Measurements from ENCODE around the gene CNGA1.

Gene CNGA1

DNA sequence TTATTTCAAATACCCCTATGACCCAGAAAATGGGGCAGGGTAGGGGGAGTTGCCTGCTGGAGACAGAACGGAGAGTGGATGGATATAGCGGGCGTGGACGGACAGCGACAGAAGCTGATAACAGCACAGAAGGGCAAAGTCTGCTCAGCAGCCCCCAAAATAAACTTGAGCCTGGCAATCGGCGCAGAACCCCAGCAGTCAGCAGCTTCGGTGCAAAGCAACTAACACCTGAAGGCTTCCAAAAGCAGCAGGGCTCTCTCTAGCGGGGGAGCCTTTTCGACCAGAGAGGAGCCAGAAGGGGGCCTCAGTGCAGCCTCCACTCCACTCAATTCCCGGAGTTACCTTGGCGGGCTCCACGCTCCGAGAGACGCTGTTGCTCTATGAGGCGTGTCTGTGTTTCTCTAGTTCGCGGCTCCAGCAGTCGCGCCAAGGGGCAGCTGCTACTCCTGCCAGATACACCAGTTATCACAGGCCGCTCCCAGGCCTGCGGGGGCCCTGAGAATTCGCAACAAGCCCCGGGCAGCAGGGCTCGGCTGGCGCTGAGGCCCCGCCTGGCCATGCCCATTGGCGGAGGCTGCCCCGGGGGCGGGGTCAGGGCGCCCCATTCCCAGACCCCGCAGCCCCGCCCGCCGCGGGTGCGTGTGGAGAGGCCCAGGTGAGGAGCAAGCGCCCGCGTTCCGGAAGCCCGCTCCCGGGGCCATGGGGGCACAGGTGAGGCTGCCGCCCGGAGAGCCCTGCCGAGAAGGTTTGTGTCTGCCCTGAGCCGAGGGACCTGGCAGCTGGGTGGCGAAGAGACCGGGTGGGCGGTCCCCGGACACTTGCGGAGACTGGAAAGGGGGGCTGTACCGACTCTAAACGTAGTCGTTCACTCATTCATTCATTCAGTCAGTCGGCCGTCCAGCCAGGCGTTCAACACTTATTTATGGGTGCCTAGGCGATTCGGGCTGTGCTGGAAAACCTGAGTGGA lies at the start of gene CNGA1, which contains the start of gene NIPAL1:
CNGA1 (minus strand) TSS at position 541 of the 967 bp plus-strand sequence. CDS start 63,992 bp downstream, outside the sequence.
NIPAL1 (plus strand) TSS at position 632 of the 967 bp plus-strand sequence; CDS start at position 700, 68 bp downstream.
- DNase-seq: peak; percentile 65

DNA sequence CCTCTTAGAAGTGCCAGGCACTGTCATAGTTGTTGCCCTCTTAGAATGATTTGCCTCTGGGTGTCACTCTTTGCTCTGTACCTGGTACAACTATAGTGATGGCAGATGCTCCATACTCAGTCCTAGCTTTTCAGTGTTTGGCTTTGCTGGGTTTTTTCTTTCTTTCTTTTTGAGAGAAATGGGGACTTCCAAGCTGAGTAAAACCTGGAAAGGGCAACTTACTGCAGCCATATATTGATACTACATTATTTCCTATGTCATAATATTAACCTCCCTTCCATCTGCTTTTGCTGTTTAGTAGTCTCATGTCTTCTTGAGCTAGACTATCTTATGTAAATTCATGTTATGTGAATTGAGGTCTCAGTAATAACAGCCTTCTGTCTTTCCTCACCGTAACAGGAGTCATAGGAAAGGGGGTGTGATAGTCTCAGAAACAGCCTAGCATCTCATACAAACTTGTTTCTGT lies 49.1 kb upstream of the CNGA1 start:
- DNase-seq: no peak

DNA sequence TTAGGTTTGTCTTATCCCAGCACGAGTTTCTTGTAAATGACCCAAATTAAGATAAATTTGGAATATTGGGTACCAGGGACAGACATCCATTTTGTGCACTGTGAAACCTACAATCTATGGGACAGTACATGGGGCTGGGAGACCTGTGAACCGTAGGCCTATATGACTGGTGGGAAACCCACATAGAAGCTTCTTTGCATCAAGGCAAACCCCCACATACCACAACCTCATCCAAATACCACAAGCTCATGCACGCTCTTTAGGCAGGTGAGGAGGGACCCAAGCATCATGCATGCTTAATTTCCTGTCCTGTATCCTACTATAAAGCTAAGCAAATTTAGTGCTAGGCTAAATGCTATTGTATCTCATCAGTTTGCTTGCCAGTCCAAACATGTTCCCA lies 47.9 kb upstream of the CNGA1 start:
- DNase-seq: no peak

DNA sequence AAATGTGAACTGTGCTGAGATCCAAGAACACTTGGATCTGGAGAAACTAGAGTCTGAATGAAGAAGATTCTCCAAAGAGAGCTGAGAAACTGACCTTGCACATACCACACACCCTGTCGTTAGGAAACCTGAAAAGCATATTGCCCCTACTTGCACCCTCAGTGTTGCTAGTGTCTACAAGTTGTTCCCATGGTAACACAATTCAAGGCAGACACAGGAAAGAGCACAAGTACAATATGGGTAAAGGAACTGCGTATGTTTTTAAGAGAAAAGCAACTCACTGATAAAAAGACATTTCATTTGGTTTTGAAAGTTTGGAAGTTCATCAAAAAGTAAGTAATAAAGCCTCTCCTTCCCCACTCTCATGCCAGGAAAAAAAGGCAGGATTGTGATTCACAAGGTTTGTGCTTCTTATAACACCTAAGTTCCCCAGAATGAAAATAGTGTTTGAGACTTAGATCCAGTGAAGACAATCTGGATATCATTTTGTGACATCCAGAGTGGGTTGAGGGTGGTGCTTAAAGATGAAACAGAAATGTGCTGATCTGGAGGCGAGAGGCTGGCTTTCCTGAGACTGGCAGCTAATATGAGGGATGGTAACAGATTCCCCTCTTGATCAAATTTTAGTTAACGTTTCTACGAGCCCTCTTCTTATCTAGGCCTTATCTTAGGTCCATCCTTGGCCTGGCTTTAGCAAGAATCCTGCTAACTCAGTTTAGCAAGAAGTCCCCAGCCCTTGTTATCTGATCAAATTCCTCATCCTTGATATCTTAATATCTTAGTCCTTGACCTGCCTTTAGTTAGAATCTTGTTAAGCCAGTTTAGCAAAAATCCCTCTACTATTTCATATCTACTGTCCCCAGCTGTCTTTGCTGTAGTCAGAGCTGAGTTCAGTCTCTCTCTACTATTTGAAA lies 42.4 kb upstream of the CNGA1 start:
- no peak for DNase-seq

DNA sequence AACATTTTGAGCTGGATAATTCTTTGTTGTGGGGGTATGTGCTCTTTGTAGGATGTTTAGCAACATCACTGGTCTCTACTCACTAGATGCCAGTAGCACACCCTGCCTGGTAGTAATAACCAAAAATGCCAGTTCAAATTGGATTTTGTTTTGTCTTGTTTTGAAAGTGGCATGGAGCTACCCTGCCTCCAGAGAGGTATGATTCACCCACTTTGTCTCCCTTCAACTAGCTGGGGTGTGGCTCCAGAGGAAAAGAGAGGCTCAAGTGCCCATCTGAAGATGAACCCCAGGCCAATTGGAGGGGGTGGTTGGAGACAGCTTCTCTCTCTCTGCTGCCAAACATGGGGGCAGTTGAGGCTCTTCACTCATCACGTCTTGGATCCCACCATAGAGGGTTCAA lies 34.6 kb upstream of the CNGA1 start:
- no peak for DNase-seq

DNA sequence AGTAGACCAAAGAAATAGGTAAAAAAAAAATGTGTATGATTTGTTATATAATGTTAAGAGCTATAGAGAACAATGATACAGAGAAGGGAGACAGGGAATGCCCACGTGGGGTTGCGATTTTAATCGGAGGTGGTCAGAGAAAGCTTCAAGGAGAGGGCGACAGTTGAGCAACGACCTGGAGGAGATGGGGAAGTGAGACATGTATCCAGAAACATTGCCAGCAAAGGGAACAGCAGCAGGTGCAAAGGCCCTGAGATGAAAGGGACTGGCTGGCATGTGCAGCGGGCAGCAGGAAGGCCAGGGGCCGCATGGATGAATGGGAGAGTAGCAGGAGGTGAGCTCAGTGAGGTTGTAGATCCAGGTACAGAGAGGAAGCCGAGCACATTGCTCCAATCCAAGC lies 33.0 kb upstream of the CNGA1 start:
- no peak for DNase-seq

DNA sequence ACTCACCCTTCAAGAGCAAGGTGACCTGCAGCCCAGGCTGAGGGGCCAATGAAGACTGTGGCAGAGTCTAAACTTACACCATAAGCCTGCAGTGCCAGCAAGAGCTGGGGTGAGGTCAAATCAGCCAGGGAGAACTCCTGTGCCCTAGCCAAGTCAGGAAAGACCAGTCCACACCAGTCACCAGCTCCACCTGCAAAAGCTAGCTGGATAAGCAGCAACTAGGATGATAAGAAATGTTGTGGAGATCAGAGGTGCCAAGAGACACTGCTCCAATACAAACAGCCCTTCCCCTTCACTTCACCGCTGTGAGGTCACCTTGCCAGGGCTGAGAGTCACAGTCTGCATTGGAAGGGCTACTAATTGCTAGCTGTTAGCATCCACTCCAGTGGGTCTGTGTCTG lies 31.4 kb upstream of the CNGA1 start:
- no peak for DNase-seq

DNA sequence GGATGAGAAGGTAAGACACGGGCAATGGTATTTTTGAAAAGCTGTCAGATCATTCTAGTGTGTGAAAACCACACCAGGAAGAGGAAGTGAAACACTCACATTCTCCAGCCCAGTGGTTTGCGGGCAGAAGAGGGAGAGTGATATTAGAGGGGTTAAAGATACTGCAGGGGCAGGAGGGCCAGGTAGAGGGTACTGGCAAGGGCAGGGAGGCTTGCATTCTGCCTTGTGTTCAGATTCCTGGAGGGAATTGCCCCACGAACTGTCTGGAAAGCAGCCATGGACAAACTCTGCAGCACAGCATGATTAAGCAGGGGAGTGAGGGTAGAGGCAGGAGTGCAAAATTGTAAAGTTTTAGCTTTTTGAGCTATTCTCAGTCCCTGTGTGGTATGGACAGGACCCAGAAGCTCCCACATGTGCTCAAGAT lies 31.0 kb upstream of the CNGA1 start:
- peak; percentile 60 for DNase-seq

DNA sequence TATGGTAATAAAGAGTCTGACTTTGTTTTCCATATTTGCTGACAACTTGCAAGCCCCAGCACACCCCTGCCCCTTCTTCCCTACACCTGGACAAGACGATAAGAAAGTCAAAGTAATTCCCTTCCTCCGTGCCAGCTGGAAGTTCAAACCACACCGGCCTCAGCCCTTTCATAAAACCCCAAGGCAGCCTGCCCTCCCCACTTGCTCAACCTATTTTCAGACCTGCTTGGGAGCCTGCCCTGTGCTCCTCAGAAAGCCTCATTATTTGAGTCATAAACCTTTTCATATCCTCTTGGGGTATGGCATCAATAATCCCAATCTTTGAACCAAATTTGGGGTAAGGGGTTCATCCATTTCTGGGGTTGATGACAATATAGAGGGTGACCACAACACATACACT lies 29.6 kb upstream of the CNGA1 start:
- no peak for DNase-seq

DNA sequence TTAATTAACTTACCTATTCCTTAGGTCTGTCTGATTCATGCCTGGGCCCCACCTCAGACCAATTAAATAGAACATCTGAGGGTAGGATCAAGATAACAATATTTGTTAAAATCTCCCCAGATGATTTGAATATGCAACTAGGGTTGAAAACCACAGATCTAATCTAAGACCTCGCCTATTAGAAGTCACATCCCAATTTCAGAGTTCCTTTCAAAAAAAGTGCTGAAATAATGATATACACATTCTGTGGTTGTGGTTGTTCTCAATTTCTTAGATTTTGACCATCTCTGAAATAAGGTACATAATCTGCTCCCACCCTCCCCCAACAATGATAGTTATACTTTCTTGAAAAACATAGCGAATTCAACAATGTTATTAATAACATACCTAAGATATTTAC lies 27.8 kb upstream of the CNGA1 start:
- DNase-seq: no peak

DNA sequence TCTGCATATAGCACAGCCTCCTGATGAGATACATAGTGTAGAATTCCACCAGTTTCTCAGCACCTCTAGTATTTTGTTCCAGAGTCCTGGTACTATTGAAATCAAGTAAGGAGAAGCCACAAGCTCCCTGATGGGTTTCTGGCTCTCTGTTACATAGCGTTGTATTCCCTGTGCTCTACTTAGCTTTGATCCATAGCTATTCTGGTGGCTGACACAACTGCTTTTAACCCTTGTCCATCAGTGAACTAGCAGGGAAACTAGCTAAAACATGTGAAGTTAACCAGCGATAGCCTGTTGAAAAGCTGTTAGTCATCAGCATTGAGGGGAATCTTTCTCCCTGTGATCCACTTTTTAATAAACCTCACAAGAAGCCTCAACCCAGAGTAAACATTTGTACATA lies 27.0 kb upstream of the CNGA1 start:
- no peak for DNase-seq

DNA sequence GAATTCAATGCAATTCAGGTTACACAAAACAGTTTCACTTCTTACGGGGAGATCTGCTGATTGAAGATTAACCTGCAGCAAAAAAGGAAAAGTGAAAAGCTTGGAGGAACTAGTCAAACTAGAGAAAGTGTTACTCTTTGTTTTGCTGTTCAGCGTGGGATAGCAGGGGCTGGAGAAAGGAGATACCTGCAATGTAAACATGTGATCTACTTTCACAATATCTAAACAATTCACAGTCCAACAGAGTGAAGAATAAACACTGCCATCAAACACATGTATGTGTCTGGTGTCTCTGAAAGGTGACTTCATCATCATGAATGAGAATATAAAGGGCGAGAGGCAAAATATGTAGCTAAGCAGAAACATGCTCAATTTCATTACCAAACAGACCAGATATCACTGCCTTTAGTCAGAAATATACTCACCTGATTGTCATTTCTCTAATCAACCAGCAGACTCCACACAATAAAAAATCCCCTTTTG lies 26.5 kb upstream of the CNGA1 start:
- DNase-seq: no peak

DNA sequence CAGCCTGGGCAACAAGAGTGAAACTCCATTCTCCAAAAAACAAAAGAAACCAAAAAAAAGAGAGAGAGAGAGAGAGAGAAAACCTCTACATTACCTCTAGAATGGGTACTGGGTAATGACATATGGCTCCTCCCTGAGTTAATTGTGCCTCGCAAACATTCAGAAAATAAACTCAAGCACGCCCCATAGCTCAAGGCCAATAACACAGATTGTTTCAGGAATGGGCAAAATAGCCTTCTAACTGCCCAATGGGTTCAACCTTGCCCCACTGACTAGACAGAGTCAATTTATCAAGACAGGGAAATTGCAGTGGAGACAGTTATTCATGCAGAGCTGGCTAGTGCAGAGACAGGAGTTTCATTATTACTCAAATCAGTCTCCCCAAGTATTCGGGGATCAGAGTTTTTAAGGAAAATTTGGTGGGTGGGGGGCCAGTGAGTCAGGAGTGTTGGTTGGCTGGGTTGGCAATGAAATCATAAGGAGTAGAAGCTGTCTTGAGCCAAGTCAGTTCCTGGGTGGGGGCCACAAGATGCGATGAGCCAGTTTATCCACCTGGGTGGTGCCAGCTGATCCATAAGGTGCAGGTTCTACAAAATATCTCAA lies 25.2 kb upstream of the CNGA1 start:
- peak; percentile 8 for DNase-seq

DNA sequence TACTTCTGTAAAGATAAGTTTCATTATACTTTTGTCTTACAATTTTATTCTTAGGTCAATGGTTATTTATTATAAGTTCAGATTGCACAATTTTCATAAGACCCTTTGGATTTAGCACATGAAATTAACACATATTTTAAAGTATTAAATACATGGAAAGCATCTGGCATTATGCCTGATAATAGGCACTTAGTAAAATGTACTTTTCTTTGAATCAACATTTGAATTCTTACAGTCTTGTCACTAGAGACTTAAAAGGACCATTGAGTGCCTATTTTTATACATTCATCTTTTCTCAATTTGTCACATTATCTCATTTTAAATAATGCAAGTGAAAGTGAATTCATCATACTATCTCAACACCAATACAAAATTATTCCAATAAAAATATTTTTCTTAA lies 23.1 kb upstream of the CNGA1 start:
- no peak for DNase-seq

DNA sequence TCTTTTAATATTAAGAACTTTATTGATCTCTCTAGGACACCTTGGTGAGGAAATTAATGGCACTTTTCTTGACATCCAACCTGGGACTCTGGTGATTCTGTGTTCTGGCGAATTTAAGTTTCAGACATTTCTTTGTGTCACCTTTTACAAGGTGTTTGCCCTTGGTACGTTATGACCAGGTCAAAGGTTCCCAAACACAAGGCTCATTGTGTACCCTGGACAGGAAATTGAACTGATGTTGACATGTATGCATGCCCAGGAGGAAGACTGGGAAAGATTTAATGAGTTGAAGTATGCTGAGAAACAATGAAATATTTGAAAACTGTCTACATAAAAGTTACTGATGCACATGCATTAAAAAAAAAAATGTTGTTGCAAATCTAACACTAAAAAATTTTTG lies 22.2 kb upstream of the CNGA1 start:
- DNase-seq: no peak

DNA sequence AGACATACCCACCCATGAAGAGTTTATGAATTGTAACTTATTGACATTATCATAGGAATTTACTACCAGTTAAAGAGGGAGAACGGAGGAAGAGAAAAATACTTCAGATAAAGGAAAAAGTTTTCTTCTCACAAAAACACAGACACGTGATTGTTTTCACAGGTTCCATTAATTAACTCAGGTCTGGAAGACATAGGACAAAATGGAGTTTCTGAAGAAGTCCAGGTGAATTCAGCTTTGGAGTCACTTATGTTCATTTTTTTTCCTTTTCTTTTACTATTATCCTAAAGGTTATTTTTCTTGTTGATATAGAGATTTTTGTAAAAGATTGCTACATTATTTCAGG lies 20.6 kb upstream of the CNGA1 start:
- DNase-seq: no peak

DNA sequence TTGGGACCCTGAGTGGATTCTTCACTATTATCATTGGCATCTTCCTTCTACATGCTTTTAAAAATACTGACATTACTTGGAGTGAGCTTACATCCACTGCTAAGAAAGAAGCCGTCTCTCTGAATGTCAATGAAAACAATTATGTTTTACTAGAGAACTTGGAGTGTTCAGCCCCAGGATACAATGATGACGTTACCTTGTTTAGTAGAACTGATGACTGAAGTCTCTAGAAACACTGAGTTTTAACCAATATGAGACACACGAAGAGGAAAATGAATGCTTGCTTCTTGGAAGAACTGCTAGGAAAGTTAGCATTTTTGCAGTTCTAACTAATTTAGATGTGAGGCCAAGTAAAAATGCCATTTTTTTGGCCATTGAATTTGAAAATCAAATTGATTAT lies 19.5 kb upstream of the CNGA1 start:
- no peak for DNase-seq

DNA sequence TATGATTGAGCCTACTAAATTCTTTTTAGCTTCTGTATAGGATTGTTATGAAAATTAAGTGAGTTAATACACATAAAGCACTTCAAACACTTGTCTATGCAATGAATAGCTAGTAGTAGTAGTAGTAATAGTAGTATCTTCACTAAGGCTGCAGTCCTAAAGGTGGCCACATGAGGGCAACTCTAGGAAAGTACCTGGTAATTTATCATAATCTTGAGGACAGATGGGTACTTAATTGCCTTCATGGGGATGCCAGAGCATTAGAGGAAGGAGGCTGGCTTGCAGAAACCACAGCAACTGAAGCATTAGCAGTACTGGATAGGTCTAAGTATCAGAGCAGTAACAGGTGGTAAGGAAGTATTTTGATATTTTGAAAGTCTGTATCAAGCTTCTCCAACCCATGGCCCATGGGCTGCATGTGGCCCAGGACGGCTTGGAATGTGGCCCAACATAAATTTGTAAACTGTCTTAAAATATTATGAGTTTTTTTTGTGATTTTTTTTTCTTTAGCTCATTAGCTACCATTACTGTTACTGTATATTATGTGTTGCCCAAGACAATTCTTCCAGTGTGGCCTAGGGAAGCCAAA lies 17.4 kb upstream of the CNGA1 start:
- DNase-seq: peak; percentile 52

DNA sequence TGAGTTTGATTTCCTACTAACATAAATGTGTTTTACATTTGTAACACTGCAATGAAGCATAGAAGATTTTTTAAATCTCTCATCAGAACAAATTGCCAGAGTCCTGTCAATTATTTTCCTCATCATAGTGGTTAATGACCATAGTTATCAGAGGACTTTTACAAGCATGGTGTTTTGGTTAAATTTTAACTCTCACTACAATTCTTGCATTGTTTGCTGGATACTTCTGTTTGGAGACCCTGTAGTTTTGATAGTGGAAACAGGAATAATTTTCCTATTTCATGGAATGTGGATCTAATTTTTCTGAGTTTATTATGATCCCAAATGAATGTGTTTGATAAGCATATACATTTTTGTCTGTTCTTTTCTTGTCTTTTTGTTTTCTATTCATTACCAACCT lies 16.9 kb upstream of the CNGA1 start:
- DNase-seq: no peak

DNA sequence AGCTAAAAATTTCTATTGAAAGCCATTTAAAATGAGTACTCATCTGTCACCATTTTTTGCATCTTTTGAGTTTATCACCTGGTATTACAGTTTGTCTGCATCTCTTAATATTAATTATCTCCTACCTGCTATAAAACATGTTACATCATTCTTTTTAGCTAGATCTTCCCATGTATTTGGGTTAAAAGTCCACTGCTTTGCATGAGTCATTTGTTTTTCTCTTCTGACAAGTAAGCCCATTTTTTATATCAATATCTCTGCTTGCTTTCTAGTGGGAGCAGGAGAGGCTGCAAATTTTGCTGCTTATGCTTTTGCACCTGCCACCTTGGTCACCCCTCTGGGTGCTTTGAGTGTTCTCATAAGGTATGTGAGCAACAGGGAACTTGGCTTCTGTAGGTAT lies 16.2 kb upstream of the CNGA1 start:
- no peak for DNase-seq

DNA sequence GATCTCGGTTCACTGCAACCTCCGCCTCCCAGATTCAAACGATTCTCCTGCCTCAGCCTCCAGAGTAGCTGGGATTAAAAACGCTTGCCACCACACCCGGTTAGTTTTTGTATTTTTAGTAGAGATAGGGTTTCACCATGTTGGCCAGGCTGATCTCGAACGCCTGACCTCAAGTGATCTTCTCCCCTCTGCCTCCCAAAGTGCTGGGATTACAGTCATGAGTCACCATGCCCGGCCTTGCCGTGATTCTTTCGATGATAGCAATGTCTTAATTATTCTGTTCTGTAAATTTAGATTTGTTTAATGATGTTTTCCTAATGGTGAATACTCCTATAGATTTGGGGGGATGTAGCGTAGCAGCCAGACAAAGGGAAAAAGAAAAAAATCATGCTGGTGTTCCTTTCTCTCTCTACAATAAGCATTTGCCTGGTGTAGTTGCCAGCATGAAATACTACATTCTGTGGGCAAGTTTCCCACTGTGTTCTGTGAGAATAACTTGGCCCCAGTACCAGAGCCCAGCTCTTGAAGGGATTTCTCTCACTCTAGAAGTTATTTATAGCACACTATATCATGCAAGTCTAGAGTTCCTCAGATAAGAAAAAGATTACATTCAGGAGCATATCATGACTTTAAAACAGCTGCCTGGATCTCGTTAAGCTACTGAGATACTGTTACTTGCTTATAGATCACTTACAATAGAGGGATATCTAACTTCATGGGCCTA lies 15.5 kb upstream of the CNGA1 start:
- no peak for DNase-seq

DNA sequence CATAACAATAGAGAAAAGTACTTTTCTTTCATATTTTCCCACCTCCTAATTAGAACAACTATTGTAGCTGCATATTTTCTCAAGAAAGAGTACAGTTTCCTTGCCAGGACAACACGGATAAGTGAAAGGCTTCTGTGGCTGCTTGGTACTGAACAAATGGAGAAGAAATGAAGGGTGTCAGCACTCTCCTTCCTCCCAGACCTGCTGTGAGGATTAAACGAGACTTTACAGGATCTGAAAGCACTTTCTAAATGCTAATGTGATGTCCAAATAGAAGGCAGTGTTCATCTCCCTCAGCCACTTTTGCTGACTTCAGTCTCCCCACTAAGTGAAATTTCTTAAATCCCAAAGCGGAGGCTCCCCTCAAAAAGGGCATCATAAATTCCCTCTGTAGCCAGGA lies 14.0 kb upstream of the CNGA1 start:
- no peak for DNase-seq

Measured in stimulated activated naive CD4-positive, alpha-beta T cell treated with Interleukin-2 at 50 U/mL for 16 hours (primary cell).